ENCODE measurements around the gene NCK2.

The NCK2 gene

GRCh38 chr2:105872830-105873229 is 128.1 kb downstream of the NCK2 start:
- DNase-seq (ENCODE audit: low spot score), result no peak

GRCh38 chr2:105873281-105873680 is 128.6 kb downstream of the NCK2 start:
- no peak for DNase-seq (ENCODE audit: low spot score)

- no peak for DNase-seq (ENCODE audit: low spot score)
Measured at GRCh38 chr2:105873721-105874120, 129.0 kb downstream of the NCK2 start.

GRCh38 chr2:105874466-105874865 is 129.8 kb downstream of the NCK2 start:
- no peak for DNase-seq (ENCODE audit: low spot score)

GRCh38 chr2:105875241-105875640 is 130.5 kb downstream of the NCK2 start:
- DNase-seq (ENCODE audit: low spot score), result no peak

GRCh38 chr2:105876191-105876590 is 131.5 kb downstream of the NCK2 start:
- no peak for DNase-seq (ENCODE audit: low spot score)

- DNase-seq (ENCODE audit: low spot score), result no peak
Measured at GRCh38 chr2:105877945-105878344, 133.2 kb downstream of the NCK2 start.

- no peak for DNase-seq (ENCODE audit: low spot score)
Measured at GRCh38 chr2:105879106-105879802, 134.5 kb downstream of the NCK2 start.

GRCh38 chr2:105879803-105880300 is 135.1 kb downstream of the NCK2 start:
- no peak for DNase-seq (ENCODE audit: low spot score)

GRCh38 chr2:105880637-105881036 is 135.9 kb downstream of the NCK2 start:
- no peak for DNase-seq (ENCODE audit: low spot score)

- no peak for DNase-seq (ENCODE audit: low spot score)
Measured at GRCh38 chr2:105881286-105882136, 136.8 kb downstream of the NCK2 start.

GRCh38 chr2:105882341-105882740 is 137.6 kb downstream of the NCK2 start:
- no peak for DNase-seq (ENCODE audit: low spot score)

GRCh38 chr2:105882920-105883435 is 138.3 kb downstream of the NCK2 start:
- DNase-seq (ENCODE audit: low spot score), result no peak

- DNase-seq (ENCODE audit: low spot score), result no peak
Measured at GRCh38 chr2:105883911-105884694, 139.4 kb downstream of the NCK2 start.

- no peak for DNase-seq (ENCODE audit: low spot score)
Measured at GRCh38 chr2:105885456-105885855, 140.7 kb downstream of the NCK2 start.

GRCh38 chr2:105886029-105886454 is 141.3 kb downstream of the NCK2 start:
- DNase-seq (ENCODE audit: low spot score), result no peak

GRCh38 chr2:105886687-105887086 is 142.0 kb downstream of the NCK2 start:
- DNase-seq (ENCODE audit: low spot score), result no peak

- no peak for DNase-seq (ENCODE audit: low spot score)
Measured at GRCh38 chr2:105887256-105887655, 142.5 kb downstream of the NCK2 start.

- no peak for DNase-seq (ENCODE audit: low spot score)
Measured at GRCh38 chr2:105888625-105889024, 143.9 kb downstream of the NCK2 start.

GRCh38 chr2:105889046-105889445 is 144.3 kb downstream of the NCK2 start:
- no peak for DNase-seq (ENCODE audit: low spot score)

- DNase-seq (ENCODE audit: low spot score), result no peak
Measured at GRCh38 chr2:105890111-105890510, 145.4 kb downstream of the NCK2 start.

- DNase-seq (ENCODE audit: low spot score), result no peak
Measured at GRCh38 chr2:105890856-105891255, 146.1 kb downstream of the NCK2 start.
